ENCODE measurements around the gene URAD. TPM values are rescaled to one million over a fixed set of nuclear protein-coding genes. Genes with fewer than 3 reads are reported as not detected.
"Not testable (repeated sequence)": the region's sequence is repeated elsewhere in the genome, so short reads cannot be mapped to it uniquely, and the experiment has no call there.

Gene URAD
- not detected for total RNA-seq (2021; fragmentation: NEBNext Ultra II Directional; extraction: Animal tissue kit (Norgen Biotek cat#: 25700))
- long read RNA-seq, result 0 reads

DNA sequence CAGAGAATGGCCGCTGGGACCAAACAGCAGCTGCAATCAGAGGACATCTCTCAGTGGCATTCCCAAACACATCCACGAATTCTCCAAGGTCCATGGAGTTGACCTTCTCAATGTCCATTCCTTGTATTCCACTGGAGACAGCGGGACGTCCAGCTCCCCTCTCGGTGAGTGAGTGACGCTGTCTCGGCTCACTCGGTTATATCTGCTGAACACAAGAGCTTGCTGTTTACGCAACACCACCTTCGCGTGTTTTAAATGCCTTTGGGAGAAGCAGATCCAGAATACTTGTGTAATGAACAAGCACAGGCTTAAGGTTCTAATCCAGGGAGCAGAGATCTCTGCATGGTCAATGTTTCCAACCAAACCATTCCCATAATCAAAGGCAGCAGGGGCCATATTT, at the start of gene URAD:
URAD (minus strand) TSS at position 174 of the 400 bp plus-strand sequence; CDS start at position 118, 56 bp downstream.
- H3K36me3 Mint-ChIP-seq (ENCODE audit: low read depth), result no peaks in the 10 kb centered on the region
- no peaks in the 10 kb centered on the region for H3K9me3 Mint-ChIP-seq
- H3K27me3 Mint-ChIP-seq (ENCODE audit: insufficient read depth), result peaks cover 27% of the 10 kb centered on the region
- H3K4me3 Mint-ChIP-seq, result no peak within 1 kb of the TSS
- TF ChIP-seq, protein P1, sequence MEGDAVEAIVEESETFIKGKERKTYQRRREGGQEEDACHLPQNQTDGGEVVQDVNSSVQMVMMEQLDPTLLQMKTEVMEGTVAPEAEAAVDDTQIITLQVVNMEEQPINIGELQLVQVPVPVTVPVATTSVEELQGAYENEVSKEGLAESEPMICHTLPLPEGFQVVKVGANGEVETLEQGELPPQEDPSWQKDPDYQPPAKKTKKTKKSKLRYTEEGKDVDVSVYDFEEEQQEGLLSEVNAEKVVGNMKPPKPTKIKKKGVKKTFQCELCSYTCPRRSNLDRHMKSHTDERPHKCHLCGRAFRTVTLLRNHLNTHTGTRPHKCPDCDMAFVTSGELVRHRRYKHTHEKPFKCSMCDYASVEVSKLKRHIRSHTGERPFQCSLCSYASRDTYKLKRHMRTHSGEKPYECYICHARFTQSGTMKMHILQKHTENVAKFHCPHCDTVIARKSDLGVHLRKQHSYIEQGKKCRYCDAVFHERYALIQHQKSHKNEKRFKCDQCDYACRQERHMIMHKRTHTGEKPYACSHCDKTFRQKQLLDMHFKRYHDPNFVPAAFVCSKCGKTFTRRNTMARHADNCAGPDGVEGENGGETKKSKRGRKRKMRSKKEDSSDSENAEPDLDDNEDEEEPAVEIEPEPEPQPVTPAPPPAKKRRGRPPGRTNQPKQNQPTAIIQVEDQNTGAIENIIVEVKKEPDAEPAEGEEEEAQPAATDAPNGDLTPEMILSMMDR (IDR thresholded peaks at IDR 0.05), result no peak
- no peak for DNase-seq
- H3K27ac Mint-ChIP-seq, result no peak within 1 kb of the TSS
- H3K4me1 Mint-ChIP-seq (ENCODE audit: low read depth), result no peaks in the 10 kb centered on the region

GRCh38 chr13:28037399-28037798, 48.9 kb upstream of the URAD start:
- DNase-seq, result no peak
- Mint-ChIP-seq H3K36me3 (ENCODE audit: low read depth) (no peaks in the 10 kb centered on the region), H3K27ac (no peak overlapping the region), H3K4me1 (ENCODE audit: low read depth) (peaks cover 31% of the 10 kb centered on the region), H3K9me3 (no peaks in the 10 kb centered on the region), H3K4me3 (no peak overlapping the region), H3K27me3 (ENCODE audit: insufficient read depth) (peaks cover 11% of the 10 kb centered on the region)
- TF ChIP-seq, protein P1 (IDR thresholded peaks at IDR 0.05), result no peak

- Mint-ChIP-seq H3K9me3 (no peaks in the 10 kb centered on the region), H3K27me3 (ENCODE audit: insufficient read depth) (peaks cover 17% of the 10 kb centered on the region), H3K4me3 (no peak overlapping the region), H3K4me1 (ENCODE audit: low read depth) (peaks cover 31% of the 10 kb centered on the region), H3K36me3 (ENCODE audit: low read depth) (no peaks in the 10 kb centered on the region), H3K27ac (no peak overlapping the region)
- DNase-seq, result no peak
- TF ChIP-seq, protein P1 (IDR thresholded peaks at IDR 0.05), result no peak
These were observed 46.8 kb upstream of the URAD start for GRCh38 chr13:28035146-28035782.

GRCh38 chr13:28033894-28034655, 45.6 kb upstream of the URAD start:
- Mint-ChIP-seq H3K36me3 (ENCODE audit: low read depth) (no peaks in the 10 kb centered on the region), H3K4me1 (ENCODE audit: low read depth) (peaks cover 31% of the 10 kb centered on the region), H3K9me3 (no peaks in the 10 kb centered on the region), H3K27ac (no peak overlapping the region), H3K4me3 (no peak overlapping the region), H3K27me3 (ENCODE audit: insufficient read depth) (peaks cover 17% of the 10 kb centered on the region)
- DNase-seq, result no peak
- TF ChIP-seq, protein P1 (IDR thresholded peaks at IDR 0.05), result no peak

DNA sequence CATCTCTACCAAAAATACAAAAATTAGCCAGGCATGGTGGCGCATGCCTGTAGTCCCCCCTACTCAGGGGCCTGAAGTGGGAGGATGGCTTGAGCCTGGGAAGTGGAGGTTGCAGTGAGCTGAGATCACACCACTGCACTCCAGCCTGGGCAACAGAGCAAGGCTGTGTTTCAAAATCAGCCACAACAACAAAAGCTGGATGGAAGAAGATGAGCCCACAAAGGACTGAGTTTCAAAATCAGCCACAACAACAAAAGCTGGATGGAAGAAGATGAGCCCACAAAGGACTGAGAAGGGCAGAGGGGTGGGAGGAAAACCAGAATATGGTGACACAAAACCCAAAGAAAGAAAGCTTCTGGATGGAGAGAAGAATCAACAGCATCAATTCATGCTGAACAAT, 43.9 kb upstream of the URAD start:
- H3K27ac Mint-ChIP-seq; H3K9me3 Mint-ChIP-seq; H3K36me3 Mint-ChIP-seq (ENCODE audit: low read depth); H3K4me3 Mint-ChIP-seq; DNase-seq: not testable (repeated sequence)
- Mint-ChIP-seq H3K4me1 (ENCODE audit: low read depth) (peaks cover 24% of the 10 kb centered on the region), H3K27me3 (ENCODE audit: insufficient read depth) (peaks cover 14% of the 10 kb centered on the region; the same call in 1 of the 2 replicates)

GRCh38 chr13:28031896-28032288, 43.4 kb upstream of the URAD start:
- Mint-ChIP-seq H3K9me3 (no peaks in the 10 kb centered on the region), H3K4me3 (no peak overlapping the region), H3K36me3 (ENCODE audit: low read depth) (no peaks in the 10 kb centered on the region), H3K27ac (no peak overlapping the region), H3K27me3 (ENCODE audit: insufficient read depth) (peaks cover 14% of the 10 kb centered on the region; the same call in 1 of the 2 replicates), H3K4me1 (ENCODE audit: low read depth) (peaks cover 20% of the 10 kb centered on the region)
- DNase-seq, result no peak
- TF ChIP-seq, protein P1 (IDR thresholded peaks at IDR 0.05), result no peak

Data from HFFc6 (cell line).